Liver (tissue), 9 donors: ENCODE measurements around the gene SORCS2. TPM values are rescaled to one million over a fixed set of nuclear protein-coding genes. Genes with fewer than 3 reads are reported as not detected.

Experiments
- DNase-seq: peaks from one replicate; pipeline ENCODE4 v3.0.0-alpha.2; 2017; ENCODE audit warnings: low spot score
- H3K27ac ChIP-seq, 2 donors: one replicate each; pipeline ENCODE4 v1.7.0; 2013; ENCODE audit warnings: inconsistent platforms in 2 of 2, low read length in 2 of 2, control low read depth in 1 of 2, low read depth in 1 of 2, mild to moderate bottlenecking in 1 of 2
- H3K27me3 ChIP-seq, 4 donors: one replicate each; pipeline versions ENCODE4 v1.6.1 to v1.7.0; 2013; ENCODE audit warnings: low read length in 3 of 4, inconsistent platforms in 1 of 4, mild to moderate bottlenecking in 1 of 4, moderate library complexity in 1 of 4; ENCODE audit not compliant: control insufficient read depth in 4 of 4, insufficient read depth in 4 of 4
- H3K36me3 ChIP-seq, 4 donors: one replicate each; pipeline versions ENCODE4 v1.6.1 to v1.7.0; 2013; ENCODE audit warnings: low read length in 3 of 4, mild to moderate bottlenecking in 3 of 4, low read depth in 1 of 4, moderate library complexity in 1 of 4; ENCODE audit not compliant: control insufficient read depth in 4 of 4, insufficient read depth in 3 of 4
- H3K4me1 ChIP-seq, 4 donors: one replicate each; pipeline versions ENCODE4 v1.6.1 to v1.7.0; 2013; ENCODE audit warnings: low read length in 3 of 4, mild to moderate bottlenecking in 3 of 4, moderate library complexity in 1 of 4; ENCODE audit not compliant: control insufficient read depth in 4 of 4, insufficient read depth in 4 of 4
- H3K4me3 ChIP-seq, 3 donors: one replicate each; pipeline versions ENCODE4 v1.6.1 to v1.7.0; 2013; ENCODE audit warnings: low read length in 3 of 3, control low read depth in 1 of 3, low read depth in 1 of 3, mild to moderate bottlenecking in 1 of 3
- H3K9ac ChIP-seq, 2 donors: one replicate each; pipeline ENCODE4 v1.7.0; 2013; ENCODE audit warnings: low read length in 2 of 2, mild to moderate bottlenecking in 2 of 2, moderate library complexity in 2 of 2, control low read depth in 1 of 2, low read depth in 1 of 2
- H3K9me3 ChIP-seq, 4 donors: one replicate each; pipeline versions ENCODE4 v1.6.1 to v1.7.0; 2013; ENCODE audit warnings: low read length in 3 of 4; ENCODE audit not compliant: control insufficient read depth in 4 of 4
- EGR1 ChIP-seq, 2 donors: IDR thresholded peaks; 2 replicates each; pipeline ENCODE4 v1.6.1; 2016 to 2018; ENCODE audit warnings: antibody characterized with exemption in 2 of 2, low read depth in 2 of 2
- FOXA1 ChIP-seq: IDR thresholded peaks from 2 replicates; pipeline ENCODE4 v1.6.1; 2016; ENCODE audit warnings: antibody characterized with exemption
- FOXA2 ChIP-seq: IDR thresholded peaks from 2 replicates; pipeline ENCODE4 v1.6.1; 2016; ENCODE audit warnings: antibody characterized with exemption
- HNF4A ChIP-seq, 2 donors: conservative IDR thresholded peaks; 2 replicates each; pipeline ENCODE4 v1.6.1; 2016; ENCODE audit warnings: antibody characterized with exemption in 2 of 2, mild to moderate bottlenecking in 2 of 2
- HNF4G ChIP-seq: IDR thresholded peaks from 2 replicates; pipeline ENCODE4 v1.6.1; 2016; ENCODE audit warnings: antibody characterized with exemption
- JUND ChIP-seq, 2 donors: IDR thresholded peaks; 2 replicates each; pipeline ENCODE4 v1.6.1; 2016; ENCODE audit warnings: antibody characterized with exemption in 2 of 2
- MAX ChIP-seq: IDR thresholded peaks from 2 replicates; pipeline ENCODE4 v1.6.1; 2016; ENCODE audit warnings: antibody characterized with exemption
- NR2F2 ChIP-seq: IDR thresholded peaks from 2 replicates; pipeline ENCODE4 v1.6.1; 2016; ENCODE audit warnings: antibody characterized with exemption
- RAD21 ChIP-seq, 2 donors: IDR thresholded peaks; 2 replicates each; pipeline ENCODE4 v1.6.1; 2016; ENCODE audit warnings: antibody characterized with exemption in 2 of 2, mild to moderate bottlenecking in 2 of 2
- TAF1 ChIP-seq: conservative IDR thresholded peaks from 2 replicates; pipeline ENCODE4 v1.6.1; 2016; ENCODE audit warnings: antibody characterized with exemption, mild to moderate bottlenecking
- YY1 ChIP-seq: IDR thresholded peaks from 2 replicates; pipeline ENCODE4 v1.6.1; 2016; ENCODE audit warnings: antibody characterized with exemption, mild to moderate bottlenecking
- ZBTB33 ChIP-seq: IDR thresholded peaks from 2 replicates; pipeline ENCODE4 v1.6.1; 2016; ENCODE audit warnings: antibody characterized with exemption
- WGBS: extraction: QIAGEN DNeasy Blood & Tissue Kit; methylation state at CpG from one replicate; pipeline ENCODE4 v1.1.7; 2013; 5-methylcytosine and 5-hydroxymethylcytosine counted together
- polyA plus RNA-seq, 2 donors: library from polyadenylated mRNA; stranded (reverse) in 1 of 2; unstranded in 1 of 2; fragments of 200-250 nt in 1 of 2; fragments of >200 nt in 1 of 2; fragmentation: Nextera tagmentation in 1 of 2; extraction: Ambion mirVana in 1 of 2; gene quantifications; one replicate each; pipeline versions ENCODE4 v1.2.1 to v1.2.3, GENCODE V29; 2013 to 2015
- total RNA-seq, 2 donors: library from RNA; depleted of rRNA; stranded (reverse); fragments of >200 nt; gene quantifications; one replicate each; pipeline ENCODE4 v1.2.3, GENCODE V29; 2014
- TF ChIP-seq, protein P1 (sequence below): IDR thresholded peaks from 2 replicates; pipeline ENCODE4 v1.6.1; 2016; ENCODE audit warnings: antibody characterized with exemption, mild to moderate bottlenecking
- TF ChIP-seq, protein P2 (sequence below): fragments of 150-350 bp; IDR thresholded peaks from 2 replicates; pipeline ENCODE4 v1.5.1; 2017; ENCODE audit warnings: improper control_type of control experiment, low read depth, low read length; ENCODE audit not compliant: missing input control
- TF ChIP-seq, protein P3 (sequence below): IDR thresholded peaks from 2 replicates; pipeline ENCODE4 v1.6.1; 2016; ENCODE audit warnings: antibody characterized with exemption
- donor health status: healthy.
- donor health status: healthy.
- donor health status: healthy.
- donor health status: healthy.
- donor health status: healthy.

SORCS2 gene
- total and polyA plus RNA-seq, 4 donors: 0.10 to 1.4 (median 0.92) TPM

GRCh38 chr4:7398104-7398423 lies 205.7 kb downstream of the SORCS2 start (continued):
- TF ChIP-seq, protein P1, sequence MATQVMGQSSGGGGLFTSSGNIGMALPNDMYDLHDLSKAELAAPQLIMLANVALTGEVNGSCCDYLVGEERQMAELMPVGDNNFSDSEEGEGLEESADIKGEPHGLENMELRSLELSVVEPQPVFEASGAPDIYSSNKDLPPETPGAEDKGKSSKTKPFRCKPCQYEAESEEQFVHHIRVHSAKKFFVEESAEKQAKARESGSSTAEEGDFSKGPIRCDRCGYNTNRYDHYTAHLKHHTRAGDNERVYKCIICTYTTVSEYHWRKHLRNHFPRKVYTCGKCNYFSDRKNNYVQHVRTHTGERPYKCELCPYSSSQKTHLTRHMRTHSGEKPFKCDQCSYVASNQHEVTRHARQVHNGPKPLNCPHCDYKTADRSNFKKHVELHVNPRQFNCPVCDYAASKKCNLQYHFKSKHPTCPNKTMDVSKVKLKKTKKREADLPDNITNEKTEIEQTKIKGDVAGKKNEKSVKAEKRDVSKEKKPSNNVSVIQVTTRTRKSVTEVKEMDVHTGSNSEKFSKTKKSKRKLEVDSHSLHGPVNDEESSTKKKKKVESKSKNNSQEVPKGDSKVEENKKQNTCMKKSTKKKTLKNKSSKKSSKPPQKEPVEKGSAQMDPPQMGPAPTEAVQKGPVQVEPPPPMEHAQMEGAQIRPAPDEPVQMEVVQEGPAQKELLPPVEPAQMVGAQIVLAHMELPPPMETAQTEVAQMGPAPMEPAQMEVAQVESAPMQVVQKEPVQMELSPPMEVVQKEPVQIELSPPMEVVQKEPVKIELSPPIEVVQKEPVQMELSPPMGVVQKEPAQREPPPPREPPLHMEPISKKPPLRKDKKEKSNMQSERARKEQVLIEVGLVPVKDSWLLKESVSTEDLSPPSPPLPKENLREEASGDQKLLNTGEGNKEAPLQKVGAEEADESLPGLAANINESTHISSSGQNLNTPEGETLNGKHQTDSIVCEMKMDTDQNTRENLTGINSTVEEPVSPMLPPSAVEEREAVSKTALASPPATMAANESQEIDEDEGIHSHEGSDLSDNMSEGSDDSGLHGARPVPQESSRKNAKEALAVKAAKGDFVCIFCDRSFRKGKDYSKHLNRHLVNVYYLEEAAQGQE: no peak

DNA sequence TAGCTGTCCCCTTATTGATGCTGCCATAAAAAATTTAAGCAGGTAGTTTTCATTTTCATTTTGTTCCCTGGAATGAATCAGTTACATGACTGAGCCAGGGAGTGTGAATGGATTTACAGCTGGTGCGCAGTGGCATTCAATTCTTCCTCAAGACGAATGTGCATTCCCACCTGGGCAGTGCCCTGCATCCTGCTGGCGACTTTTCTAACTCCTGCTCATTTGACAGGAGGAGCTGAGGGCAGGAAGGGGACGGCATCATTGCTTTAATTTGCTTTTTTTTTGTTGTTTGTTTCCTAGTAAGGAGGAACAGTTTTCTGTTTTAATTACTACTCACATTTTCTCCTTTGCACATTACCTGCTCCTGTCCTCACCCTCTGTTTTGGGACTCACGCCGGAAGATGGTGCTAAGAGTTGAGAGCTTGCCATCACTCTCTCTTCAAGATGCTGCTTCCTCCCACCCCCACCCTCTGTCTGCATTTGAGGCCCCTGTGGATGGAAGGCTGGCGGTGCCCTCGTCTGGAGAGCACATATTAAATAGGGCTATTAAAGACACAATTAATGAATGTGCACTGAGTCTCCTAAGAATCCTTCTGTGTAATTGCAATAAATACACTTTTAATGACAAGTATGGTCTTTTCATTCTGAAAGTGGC lies 206.6 kb downstream of the SORCS2 start:
- no peak for DNase-seq
- 77% methylated on average over 8 of the region's 8 CpGs for WGBS
- no peak for TF ChIP-seq RAD21 (IDR thresholded peaks at IDR 0.05)
- no peak for TF ChIP-seq EGR1 (IDR thresholded peaks at IDR 0.05; ENCODE audit: low read depth in 2 of 2)
- no peak for TF ChIP-seq TAF1
- TF ChIP-seq, protein P2, sequence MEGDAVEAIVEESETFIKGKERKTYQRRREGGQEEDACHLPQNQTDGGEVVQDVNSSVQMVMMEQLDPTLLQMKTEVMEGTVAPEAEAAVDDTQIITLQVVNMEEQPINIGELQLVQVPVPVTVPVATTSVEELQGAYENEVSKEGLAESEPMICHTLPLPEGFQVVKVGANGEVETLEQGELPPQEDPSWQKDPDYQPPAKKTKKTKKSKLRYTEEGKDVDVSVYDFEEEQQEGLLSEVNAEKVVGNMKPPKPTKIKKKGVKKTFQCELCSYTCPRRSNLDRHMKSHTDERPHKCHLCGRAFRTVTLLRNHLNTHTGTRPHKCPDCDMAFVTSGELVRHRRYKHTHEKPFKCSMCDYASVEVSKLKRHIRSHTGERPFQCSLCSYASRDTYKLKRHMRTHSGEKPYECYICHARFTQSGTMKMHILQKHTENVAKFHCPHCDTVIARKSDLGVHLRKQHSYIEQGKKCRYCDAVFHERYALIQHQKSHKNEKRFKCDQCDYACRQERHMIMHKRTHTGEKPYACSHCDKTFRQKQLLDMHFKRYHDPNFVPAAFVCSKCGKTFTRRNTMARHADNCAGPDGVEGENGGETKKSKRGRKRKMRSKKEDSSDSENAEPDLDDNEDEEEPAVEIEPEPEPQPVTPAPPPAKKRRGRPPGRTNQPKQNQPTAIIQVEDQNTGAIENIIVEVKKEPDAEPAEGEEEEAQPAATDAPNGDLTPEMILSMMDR: no peak
- no peak for TF ChIP-seq ZBTB33
- Histone ChIP-seq H3K4me1 (peaks cover 0 to 6% (median 0%) of the 10 kb centered on the region in 4 donors), H3K4me3 (no peak overlapping the region), H3K27ac (no peak overlapping the region), H3K27me3 (no peaks in the 10 kb centered on the region), H3K9me3 (no peaks in the 10 kb centered on the region), H3K9ac (no peak overlapping the region), H3K36me3 (no peaks in the 10 kb centered on the region)

- Histone ChIP-seq H3K27ac (no peak overlapping the region), H3K4me1 (peaks cover 0 to 4% (median 0%) of the 10 kb centered on the region in 4 donors), H3K4me3 (no peak overlapping the region), H3K36me3 (no peaks in the 10 kb centered on the region), H3K9ac (no peak overlapping the region), H3K27me3 (no peaks in the 10 kb centered on the region), H3K9me3 (no peaks in the 10 kb centered on the region)
- 79% methylated on average over 16 of the region's 16 CpGs for WGBS
- DNase-seq: no peak
- no peak for TF ChIP-seq HNF4A (conservative IDR thresholded peaks at IDR 0.05)
- no peak for TF ChIP-seq NR2F2
- TF ChIP-seq EGR1 (IDR thresholded peaks at IDR 0.05; ENCODE audit: low read depth in 2 of 2): no peak
- no peak for TF ChIP-seq RAD21 (IDR thresholded peaks at IDR 0.05)
- TF ChIP-seq HNF4G: no peak
- no peak for TF ChIP-seq FOXA2
- TF ChIP-seq ZBTB33: no peak
- TF ChIP-seq YY1: no peak
- TF ChIP-seq, protein P2: no peak
- TF ChIP-seq TAF1: no peak
- TF ChIP-seq, protein P3, sequence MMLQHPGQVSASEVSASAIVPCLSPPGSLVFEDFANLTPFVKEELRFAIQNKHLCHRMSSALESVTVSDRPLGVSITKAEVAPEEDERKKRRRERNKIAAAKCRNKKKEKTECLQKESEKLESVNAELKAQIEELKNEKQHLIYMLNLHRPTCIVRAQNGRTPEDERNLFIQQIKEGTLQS: no peak
- no peak for TF ChIP-seq JUND (IDR thresholded peaks at IDR 0.05)
- no peak for TF ChIP-seq FOXA1
- no peak for TF ChIP-seq MAX
Observed at GRCh38 chr4:7399440-7400234, 207.3 kb downstream of the SORCS2 start.
